Kidney epithelial cell (primary cell): ENCODE measurements around the gene UGT1A7. TPM values are rescaled to one million over a fixed set of nuclear protein-coding genes. Genes with fewer than 3 reads are reported as not detected.
"Not testable (repeated sequence)": the region's sequence is repeated elsewhere in the genome, so short reads cannot be mapped to it uniquely, and the experiment has no call there.

ENCODE experiments used
- DNase-seq: peaks from one replicate; pipeline ENCODE4 v3.0.0-alpha.2; 2010; ENCODE audit warnings: low read depth
- H3K27me3 ChIP-seq: 2 replicates; pipeline ENCODE4 v1.6.0; 2011; ENCODE audit warnings: low read length; ENCODE audit not compliant: control insufficient read depth, insufficient read depth
- H3K36me3 ChIP-seq: 2 replicates; pipeline ENCODE4 v1.5.1; 2011; ENCODE audit warnings: low read length; ENCODE audit not compliant: control insufficient read depth, insufficient read depth
- H3K4me3 ChIP-seq: 2 replicates; pipeline ENCODE4 v1.5.1; 2011; ENCODE audit warnings: low read depth, mild to moderate bottlenecking, control low read depth, low read length
- total RNA-seq: library from RNA; depleted of rRNA; stranded (reverse); fragments of >200 nt; gene quantifications from 2 replicates; pipeline ENCODE4 v1.2.3, GENCODE V29; 2015
- TF ChIP-seq, protein P1 (sequence below): IDR thresholded peaks from 2 replicates; pipeline ENCODE4 v1.5.1; 2011; ENCODE audit warnings: mild to moderate bottlenecking, moderate library complexity, low read length, control low read depth, inconsistent platforms; ENCODE audit not compliant: insufficient read depth, poor library complexity, severe bottlenecking

UGT1A7 gene
- total RNA-seq, 1 donor from 2014 or later = not detected

DNA sequence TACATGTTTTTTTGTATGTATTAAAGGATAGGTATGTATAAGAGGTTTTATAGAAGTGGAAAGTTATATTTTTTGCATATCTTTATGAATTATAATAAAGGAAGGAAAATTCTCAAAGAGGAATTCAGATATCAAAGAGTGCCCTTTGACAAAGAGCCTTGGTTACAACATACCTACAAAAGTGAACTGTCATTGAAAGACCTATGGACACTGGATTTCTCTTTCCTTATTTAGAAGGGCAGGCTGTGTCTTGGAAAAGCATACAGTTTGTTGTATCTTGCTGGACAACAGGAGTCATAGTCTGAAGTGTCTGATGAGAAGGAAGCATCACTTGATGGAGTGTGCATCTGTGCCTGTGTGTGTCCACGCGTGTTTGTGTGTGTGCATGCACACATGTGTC lies 30.3 kb upstream of the UGT1A7 start:
- no peak overlapping the region for H3K4me3 ChIP-seq
- no peaks in the 10 kb centered on the region for H3K36me3 ChIP-seq
- no peak for DNase-seq
- TF ChIP-seq, protein P1, sequence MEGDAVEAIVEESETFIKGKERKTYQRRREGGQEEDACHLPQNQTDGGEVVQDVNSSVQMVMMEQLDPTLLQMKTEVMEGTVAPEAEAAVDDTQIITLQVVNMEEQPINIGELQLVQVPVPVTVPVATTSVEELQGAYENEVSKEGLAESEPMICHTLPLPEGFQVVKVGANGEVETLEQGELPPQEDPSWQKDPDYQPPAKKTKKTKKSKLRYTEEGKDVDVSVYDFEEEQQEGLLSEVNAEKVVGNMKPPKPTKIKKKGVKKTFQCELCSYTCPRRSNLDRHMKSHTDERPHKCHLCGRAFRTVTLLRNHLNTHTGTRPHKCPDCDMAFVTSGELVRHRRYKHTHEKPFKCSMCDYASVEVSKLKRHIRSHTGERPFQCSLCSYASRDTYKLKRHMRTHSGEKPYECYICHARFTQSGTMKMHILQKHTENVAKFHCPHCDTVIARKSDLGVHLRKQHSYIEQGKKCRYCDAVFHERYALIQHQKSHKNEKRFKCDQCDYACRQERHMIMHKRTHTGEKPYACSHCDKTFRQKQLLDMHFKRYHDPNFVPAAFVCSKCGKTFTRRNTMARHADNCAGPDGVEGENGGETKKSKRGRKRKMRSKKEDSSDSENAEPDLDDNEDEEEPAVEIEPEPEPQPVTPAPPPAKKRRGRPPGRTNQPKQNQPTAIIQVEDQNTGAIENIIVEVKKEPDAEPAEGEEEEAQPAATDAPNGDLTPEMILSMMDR = no peak
- H3K27me3 ChIP-seq = no peaks in the 10 kb centered on the region

DNA sequence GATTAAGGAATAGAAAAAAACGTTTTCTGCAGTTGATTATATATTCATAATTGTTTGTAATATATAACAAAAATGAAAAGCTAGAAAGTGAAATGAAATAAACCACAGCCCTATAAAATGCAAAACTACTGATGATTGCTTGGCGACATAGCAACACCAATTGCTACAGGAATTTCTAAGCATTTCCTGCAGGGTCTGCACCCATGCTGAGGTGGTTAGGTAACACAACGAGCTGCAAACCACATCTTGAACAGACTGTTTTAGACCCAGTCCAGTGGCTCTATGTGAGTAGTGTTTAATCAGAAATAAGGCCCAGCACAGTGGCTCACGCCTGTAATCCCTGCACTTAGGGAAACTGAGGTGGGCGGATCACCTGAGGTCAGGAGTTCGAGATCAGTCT lies 27.2 kb upstream of the UGT1A7 start:
- H3K36me3 ChIP-seq = no peaks in the 10 kb centered on the region
- no peak for DNase-seq
- no peaks in the 10 kb centered on the region for H3K27me3 ChIP-seq
- no peak overlapping the region for H3K4me3 ChIP-seq
- TF ChIP-seq, protein P1 = no peak

DNA sequence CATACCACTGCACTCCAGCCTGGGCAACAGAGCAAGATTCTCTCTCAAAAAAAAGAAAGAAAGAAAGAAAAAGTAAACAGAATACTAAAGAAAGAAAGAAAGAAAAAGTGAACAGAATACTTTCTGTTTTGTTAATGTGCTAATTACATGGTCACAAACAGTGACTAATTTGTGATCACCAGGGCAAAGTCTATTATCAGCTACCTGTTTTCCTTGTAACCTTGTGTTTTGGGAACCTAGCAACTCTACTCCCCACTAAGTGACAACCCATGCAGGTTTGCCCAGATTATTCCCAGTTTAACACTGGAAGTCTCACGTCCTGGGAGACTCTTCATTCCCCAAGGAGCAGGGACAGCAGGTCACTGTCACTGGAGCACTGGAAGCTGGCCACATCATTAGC lies 26.7 kb upstream of the UGT1A7 start:
- Histone ChIP-seq H3K4me3 (no peak overlapping the region), H3K27me3 (no peaks in the 10 kb centered on the region), H3K36me3 (no peaks in the 10 kb centered on the region)
- DNase-seq = no peak
- TF ChIP-seq, protein P1 = no peak

DNA sequence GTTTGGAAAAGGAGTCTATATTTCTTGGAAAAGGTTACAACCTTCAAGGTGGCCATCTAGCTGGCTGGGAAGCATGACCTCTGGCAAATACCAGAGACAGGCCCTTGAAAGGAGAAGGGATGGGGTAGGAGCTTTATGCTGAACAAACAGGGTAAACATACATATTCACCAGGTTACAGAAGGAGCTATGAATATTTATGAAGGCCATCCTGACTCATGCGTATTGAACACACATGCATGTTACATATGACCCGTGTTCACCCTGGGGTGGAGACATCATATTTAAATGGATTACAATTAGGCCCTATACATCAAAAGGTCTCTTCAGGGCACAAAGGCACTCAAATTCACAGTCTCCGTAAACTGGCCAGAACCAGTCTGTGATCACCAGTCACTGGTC lies 25.8 kb upstream of the UGT1A7 start:
- H3K4me3 ChIP-seq, DNase-seq, H3K36me3 ChIP-seq, H3K27me3 ChIP-seq: not testable (repeated sequence)

DNA sequence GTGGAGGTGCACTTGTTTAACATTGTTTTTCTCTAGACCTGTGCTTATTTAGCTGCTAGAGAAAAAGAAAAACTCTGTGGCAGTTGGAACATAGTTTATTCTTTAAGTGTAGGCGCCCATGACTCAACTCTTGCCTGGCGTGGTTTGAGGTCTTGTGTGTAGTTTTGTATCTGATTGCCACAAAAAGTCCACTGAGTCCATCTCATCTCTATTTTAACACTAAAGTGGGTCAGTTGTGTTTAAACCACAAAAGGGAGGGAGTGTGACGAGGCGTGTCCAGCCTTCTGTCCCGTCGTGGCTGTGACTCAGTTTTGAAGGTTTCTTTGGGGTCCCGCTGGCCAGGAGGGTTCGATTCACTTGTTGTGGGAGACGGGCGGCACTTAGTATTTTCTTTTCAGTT lies 25.3 kb upstream of the UGT1A7 start:
- H3K36me3 ChIP-seq = no peaks in the 10 kb centered on the region
- no peak overlapping the region for H3K4me3 ChIP-seq
- no peaks in the 10 kb centered on the region for H3K27me3 ChIP-seq
- DNase-seq = no peak
- TF ChIP-seq, protein P1 = no peak

DNA sequence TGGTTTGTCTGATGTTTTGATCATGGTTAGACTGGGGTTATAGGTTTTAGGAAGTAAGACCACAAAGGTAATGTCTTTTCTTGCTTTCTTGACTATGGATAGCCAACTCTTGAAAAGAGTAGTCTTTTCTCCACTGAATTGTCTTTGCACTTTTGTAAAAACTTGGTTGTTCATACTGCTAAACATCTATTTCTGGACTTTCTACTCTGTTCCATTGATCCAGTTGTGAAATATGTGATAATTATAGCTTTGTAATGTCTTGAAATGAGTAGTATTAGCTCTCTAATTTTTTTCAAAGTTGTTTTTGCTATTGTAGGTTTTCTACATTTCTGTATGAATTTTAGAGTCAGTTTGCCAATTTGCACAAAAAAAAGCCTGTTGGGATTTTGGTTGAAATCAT lies 23.1 kb upstream of the UGT1A7 start:
- Histone ChIP-seq H3K27me3 (no peaks in the 10 kb centered on the region), H3K36me3 (no peaks in the 10 kb centered on the region), H3K4me3 (no peak overlapping the region)
- DNase-seq = no peak
- TF ChIP-seq, protein P1 = no peak
